ENCODE measurements around the gene GRM1.
"Not testable (repeated sequence)": the region's sequence is repeated elsewhere in the genome, so short reads cannot be mapped to it uniquely, and the experiment has no call there.

Gene GRM1

GRCh38 chr6:146191612-146192011 lies 162.8 kb downstream of the GRM1 start:
- DNase-seq (ENCODE audit: low spot score): no peak

GRCh38 chr6:146194434-146194833 lies 165.6 kb downstream of the GRM1 start:
- no peak for DNase-seq (ENCODE audit: low spot score)

- DNase-seq (ENCODE audit: low spot score): no peak
Observed at GRCh38 chr6:146200176-146200575, 171.3 kb downstream of the GRM1 start.

GRCh38 chr6:146202570-146202969 lies 173.7 kb downstream of the GRM1 start:
- DNase-seq (ENCODE audit: low spot score): no peak

- DNase-seq (ENCODE audit: low spot score): no peak
Observed at GRCh38 chr6:146209942-146210341, 181.1 kb downstream of the GRM1 start.

- no peak for DNase-seq (ENCODE audit: low spot score)
Observed at GRCh38 chr6:146210406-146211083, 181.7 kb downstream of the GRM1 start.

GRCh38 chr6:146211646-146212045 lies 182.8 kb downstream of the GRM1 start:
- DNase-seq (ENCODE audit: low spot score): no peak

- DNase-seq (ENCODE audit: low spot score): no peak
Observed at GRCh38 chr6:146212781-146213180, 183.9 kb downstream of the GRM1 start.

- DNase-seq (ENCODE audit: low spot score): no peak
Observed at GRCh38 chr6:146219101-146219500, 190.2 kb downstream of the GRM1 start.

GRCh38 chr6:146224449-146224848 lies 195.6 kb downstream of the GRM1 start:
- DNase-seq (ENCODE audit: low spot score): no peak

- no peak for DNase-seq (ENCODE audit: low spot score)
Observed at GRCh38 chr6:146224988-146225387, 196.1 kb downstream of the GRM1 start.

- no peak for DNase-seq (ENCODE audit: low spot score)
Observed at GRCh38 chr6:146240322-146240721, 211.5 kb downstream of the GRM1 start.

GRCh38 chr6:146240807-146241206 lies 211.9 kb downstream of the GRM1 start:
- no peak for DNase-seq (ENCODE audit: low spot score)

GRCh38 chr6:146243646-146244045 lies 214.8 kb downstream of the GRM1 start:
- not testable (repeated sequence) for DNase-seq (ENCODE audit: low spot score)

GRCh38 chr6:146244630-146245143 lies 215.8 kb downstream of the GRM1 start:
- DNase-seq (ENCODE audit: low spot score): no peak

- no peak for DNase-seq (ENCODE audit: low spot score)
Observed at GRCh38 chr6:146246028-146246427, 217.2 kb downstream of the GRM1 start.

GRCh38 chr6:146253691-146254090 lies 224.8 kb downstream of the GRM1 start:
- DNase-seq (ENCODE audit: low spot score): no peak

GRCh38 chr6:146258206-146258605 lies 229.3 kb downstream of the GRM1 start:
- no peak for DNase-seq (ENCODE audit: low spot score)

GRCh38 chr6:146260886-146261285 lies 232.0 kb downstream of the GRM1 start:
- no peak for DNase-seq (ENCODE audit: low spot score)

GRCh38 chr6:146265056-146265455 lies 236.2 kb downstream of the GRM1 start:
- no peak for DNase-seq (ENCODE audit: low spot score)

GRCh38 chr6:146267447-146267846 lies 238.6 kb downstream of the GRM1 start:
- no peak for DNase-seq (ENCODE audit: low spot score)

GRCh38 chr6:146267946-146268345 lies 239.1 kb downstream of the GRM1 start:
- DNase-seq (ENCODE audit: low spot score): no peak

- DNase-seq (ENCODE audit: low spot score): no peak
Observed at GRCh38 chr6:146269482-146269881, 240.6 kb downstream of the GRM1 start.

- DNase-seq (ENCODE audit: low spot score): not testable (repeated sequence)
Observed at GRCh38 chr6:146271163-146271562, 242.3 kb downstream of the GRM1 start.
